H1 (cell line): ENCODE data around the gene GLRA1. TPM values are rescaled to one million over a fixed set of nuclear protein-coding genes. Genes with fewer than 3 reads are reported as not detected.

ENCODE experiments used
- CTCF ChIA-PET: fragments of 300-600 bp; sonication (Branson Sonifier 250); formaldehyde crosslinking; loops from one replicate; lab custom pipeline; 2021; ENCODE audit not compliant: partially characterized antibody; lab: Charles Lee
- POLR2A ChIA-PET: fragments of 300-600 bp; sonication (Branson Sonifier 250); formaldehyde crosslinking; loops from one replicate; lab custom pipeline; 2021; ENCODE audit warnings: inconsistent platforms; ENCODE audit not compliant: partially characterized antibody; lab: Charles Lee
- DNase-seq, 2 experiments: peaks; one replicate each; pipeline versions ENCODE4 v3.0.0 to v3.0.0-alpha.2; 2010 to 2022; ENCODE audit warnings: low spot score in 2 of 2, low read depth in 1 of 2, mixed read lengths in 1 of 2
- FAIRE-seq: peaks from 2 replicates; lab custom pipeline; 2011; peaks lifted over from hg19 to GRCh38; lab: Jason Lieb, UNC
- H2AFZ ChIP-seq: 2 replicates; pipeline ENCODE4 v1.8.1; 2012; ENCODE audit warnings: low read length, inconsistent platforms
- H2AK5ac ChIP-seq: 2 replicates; pipeline ENCODE4 v1.6.1; 2013; ENCODE audit warnings: low read depth, low read length
- H2BK120ac ChIP-seq: replicated peaks from 2 replicates; pipeline ENCODE3; 2013; ENCODE audit warnings: low read depth, low read length, inconsistent platforms
- H2BK12ac ChIP-seq: 2 replicates; pipeline ENCODE4 v1.6.1; 2013; ENCODE audit warnings: low read depth, low read length
- H2BK15ac ChIP-seq: 2 replicates; pipeline ENCODE4 v1.6.1; 2013; ENCODE audit warnings: low read length
- H2BK20ac ChIP-seq: 2 replicates; pipeline ENCODE4 v1.6.1; 2013; ENCODE audit warnings: low read length
- H2BK5ac ChIP-seq: 2 replicates; pipeline ENCODE4 v1.6.1; 2013; ENCODE audit warnings: low read depth, low read length
- H3K14ac ChIP-seq: 2 replicates; pipeline ENCODE4 v1.6.1; 2013; ENCODE audit warnings: inconsistent platforms; ENCODE audit not compliant: insufficient read length
- H3K18ac ChIP-seq: 2 replicates; pipeline ENCODE4 v1.6.1; 2013; ENCODE audit warnings: low read length; ENCODE audit errors: extremely low read depth
- H3K23ac ChIP-seq: 2 replicates; pipeline ENCODE4 v1.6.1; 2013; ENCODE audit warnings: inconsistent platforms; ENCODE audit not compliant: insufficient read length
- H3K23me2 ChIP-seq: 2 replicates; pipeline ENCODE4 v1.6.1; 2013; ENCODE audit warnings: low read depth, low read length
- H3K27ac ChIP-seq: 2 replicates; pipeline ENCODE4 v1.6.1; 2011; ENCODE audit warnings: low read depth, low read length, inconsistent platforms
- H3K27me3 ChIP-seq, 4 experiments: replicated peaks in 1 of 4; 1 replicate in 1 of 4; 2 replicates in 3 of 4; pipeline versions ENCODE4 v1.6.1 to v1.8.1; 2011 to 2013; ENCODE audit warnings: low read length in 3 of 4, mild to moderate bottlenecking in 3 of 4, inconsistent platforms in 2 of 4, mixed read lengths in 2 of 4, moderate library complexity in 1 of 4; ENCODE audit not compliant: control insufficient read depth in 3 of 4, insufficient read depth in 3 of 4; ENCODE audit errors: extremely low read depth in 1 of 4
- H3K36me3 ChIP-seq, 4 experiments: 2 replicates each; pipeline versions ENCODE4 v1.6.1 to v1.8.1; 2011 to 2013; ENCODE audit warnings: mild to moderate bottlenecking in 4 of 4, low read length in 3 of 4, moderate library complexity in 2 of 4, control low read depth in 1 of 4, inconsistent platforms in 1 of 4; ENCODE audit not compliant: insufficient read depth in 4 of 4, control insufficient read depth in 2 of 4
- H3K4ac ChIP-seq: replicated peaks from 2 replicates; pipeline ENCODE3; 2013; ENCODE audit warnings: low read length, low read depth, mixed read lengths, inconsistent platforms; ENCODE audit not compliant: insufficient read length
- H3K4me1 ChIP-seq, 4 experiments: replicated peaks in 1 of 4; 1 replicate in 1 of 4; 2 replicates in 3 of 4; pipeline versions ENCODE4 v1.6.1 to v1.8.1; 2011 to 2013; ENCODE audit warnings: low read length in 3 of 4, inconsistent platforms in 2 of 4, mixed read lengths in 1 of 4; ENCODE audit not compliant: insufficient read depth in 4 of 4, control insufficient read depth in 3 of 4
- H3K4me2 ChIP-seq, 2 experiments: 2 replicates each; pipeline versions ENCODE4 v1.6.1 to v1.8.1; 2011 to 2013; ENCODE audit warnings: low read depth in 2 of 2, low read length in 2 of 2, control low read depth in 1 of 2, inconsistent platforms in 1 of 2, mild to moderate bottlenecking in 1 of 2; ENCODE audit not compliant: insufficient read depth in 1 of 2
- H3K4me3 ChIP-seq, 4 experiments: fragments of 200-600, 300-600 bp in 1 of 4; sonication (generic), shearing (Covaris generic), sonication (Bioruptor Twin) in 1 of 4; 2 replicates each; pipeline versions ENCODE4 v1.5.1 to v1.8.1; 2011 to 2016; ENCODE audit warnings: low read length in 4 of 4, low read depth in 3 of 4, control low read depth in 2 of 4, inconsistent platforms in 2 of 4, mild to moderate bottlenecking in 2 of 4, mixed read lengths in 1 of 4, moderate library complexity in 1 of 4; ENCODE audit not compliant: insufficient read depth in 2 of 4; ENCODE audit errors: extremely low read depth in 1 of 4
- H3K56ac ChIP-seq: replicated peaks from 2 replicates; pipeline ENCODE3; 2013; ENCODE audit warnings: low read depth, mild to moderate bottlenecking, mixed read lengths, low read length, inconsistent platforms; ENCODE audit not compliant: insufficient read length
- H3K79me1 ChIP-seq: 2 replicates; pipeline ENCODE4 v1.6.1; 2013; ENCODE audit warnings: low read depth, low read length, control low read depth
- H3K79me2 ChIP-seq, 2 experiments: 2 replicates each; pipeline versions ENCODE4 v1.6.1 to v1.8.1; 2012 to 2013; ENCODE audit warnings: low read length in 2 of 2, mild to moderate bottlenecking in 2 of 2, inconsistent platforms in 1 of 2; ENCODE audit not compliant: insufficient read depth in 2 of 2, control insufficient read depth in 1 of 2
- H3K9ac ChIP-seq, 4 experiments: replicated peaks in 1 of 4; 1 replicate in 1 of 4; 2 replicates in 3 of 4; pipeline versions ENCODE4 v1.6.1 to v1.8.1; 2011 to 2013; ENCODE audit warnings: low read depth in 3 of 4, low read length in 3 of 4, control low read depth in 2 of 4, mild to moderate bottlenecking in 2 of 4, moderate library complexity in 2 of 4, inconsistent platforms in 1 of 4; ENCODE audit errors: extremely low read depth in 1 of 4
- H3K9me3 ChIP-seq, 2 experiments: 2 replicates each; pipeline versions ENCODE4 v1.6.1 to v1.8.1; 2012 to 2013; ENCODE audit warnings: mild to moderate bottlenecking in 2 of 2, moderate library complexity in 2 of 2, control low read depth in 1 of 2, inconsistent platforms in 1 of 2, low read depth in 1 of 2, low read length in 1 of 2, mixed read lengths in 1 of 2; ENCODE audit not compliant: insufficient read depth in 2 of 2
- H4K20me1 ChIP-seq, 2 experiments: replicated peaks in 1 of 2; 2 replicates each; pipeline versions ENCODE3 to v1.8.1; 2011 to 2013; ENCODE audit warnings: inconsistent platforms in 2 of 2, low read length in 2 of 2, mild to moderate bottlenecking in 1 of 2; ENCODE audit not compliant: insufficient read depth in 2 of 2, control insufficient read depth in 1 of 2
- H4K5ac ChIP-seq: 2 replicates; pipeline ENCODE4 v1.6.1; 2013; ENCODE audit warnings: low read length, low read depth, mixed read lengths, inconsistent platforms; ENCODE audit not compliant: insufficient read length
- H4K8ac ChIP-seq: 2 replicates; pipeline ENCODE4 v1.8.0; 2013; ENCODE audit warnings: mild to moderate bottlenecking, moderate library complexity, low read length, inconsistent platforms; ENCODE audit not compliant: insufficient read depth; ENCODE audit errors: extremely low read depth
- H4K91ac ChIP-seq: replicated peaks from 2 replicates; pipeline ENCODE3; 2013; ENCODE audit warnings: low read length, mixed read lengths, inconsistent platforms; ENCODE audit not compliant: insufficient read length
- ATF3 ChIP-seq: IDR thresholded peaks from 2 replicates; pipeline ENCODE4 v1.6.1; 2011; ENCODE audit warnings: low read depth, mild to moderate bottlenecking, low read length; ENCODE audit not compliant: insufficient read depth
- CHD1 ChIP-seq: IDR thresholded peaks from 2 replicates; pipeline ENCODE4 v1.6.1; 2012; ENCODE audit warnings: low read depth, low read length, improper control_type of control experiment
- EGR1 ChIP-seq: IDR thresholded peaks from 2 replicates; pipeline ENCODE4 v1.6.1; 2011; ENCODE audit warnings: low read depth, low read length, borderline replicate concordance
- GTF2F1 ChIP-seq: IDR thresholded peaks from 2 replicates; pipeline ENCODE4 v1.6.1; 2012; ENCODE audit warnings: low read depth, low read length, improper control_type of control experiment, borderline replicate concordance
- HDAC2 ChIP-seq, 2 experiments: fragments of 300-600 bp in 1 of 2; sonication (generic) in 1 of 2; IDR thresholded peaks; 2 replicates each; pipeline ENCODE4 v1.6.1; 2011 to 2012; ENCODE audit warnings: low read depth in 2 of 2, low read length in 2 of 2, mild to moderate bottlenecking in 2 of 2, moderate library complexity in 2 of 2, borderline replicate concordance in 1 of 2, inconsistent platforms in 1 of 2
- JUND ChIP-seq: IDR thresholded peaks from 2 replicates; pipeline ENCODE4 v1.6.1; 2011; ENCODE audit warnings: mild to moderate bottlenecking, improper control_type of control experiment, low read length
- RBBP5 ChIP-seq: IDR thresholded peaks from 2 replicates; pipeline ENCODE4 v1.7.1; 2012; ENCODE audit warnings: low read depth, mild to moderate bottlenecking, inconsistent platforms, low read length, moderate library complexity, borderline replicate concordance
- SP2 ChIP-seq: IDR thresholded peaks from 2 replicates; pipeline ENCODE4 v1.6.1; 2012; ENCODE audit warnings: mild to moderate bottlenecking, low read length, inconsistent platforms
- ZNF274 ChIP-seq: IDR thresholded peaks from 2 replicates; pipeline ENCODE4 v1.7.0; 2012; ENCODE audit warnings: low read length, borderline replicate concordance; ENCODE audit errors: extremely low read depth
- polyA plus RNA-seq, 7 experiments: library from polyadenylated mRNA; depleted of rRNA in 3 of 7; stranded (reverse) in 5 of 7; unstranded in 2 of 7; fragments of >200 nt in 5 of 7; fragments of 200-250 nt in 2 of 7; gene quantifications; 1 replicate in 5 of 7; 2 replicates in 1 of 7; 4 replicates in 1 of 7; pipeline versions ENCODE4 v1.2.1 to v1.2.3, GENCODE V29; 2011 to 2013; ENCODE audit warnings: missing spikeins in 2 of 7, mixed read lengths in 2 of 7
- total RNA-seq: library from RNA; stranded (reverse); fragmentation: NEBNext Ultra II Directional; extraction: Animal tissue kit (Norgen Biotek cat#: 25700); gene quantifications from 2 replicates; pipeline ENCODE4 v1.2.1, GENCODE V29; 2021

Gene GLRA1
- total and polyA plus RNA-seq, 2 of the 8 experiments (the other 6 are each of a cell fraction or from before 2014, with no cell fraction given), result not detected

GRCh38 chr5:151970885-151971284 lies 46.2 kb upstream of the GLRA1 start:
- Histone ChIP-seq H3K27me3 (no peaks in the 10 kb centered on the region), H2AFZ (no peak overlapping the region), H3K23ac (no peak overlapping the region), H3K18ac (no peak overlapping the region), H2BK15ac (no peak overlapping the region), H3K79me2 (no peaks in the 10 kb centered on the region), H3K4me2 (no peak overlapping the region), H3K56ac (no peak overlapping the region), H4K5ac (no peak overlapping the region), H3K27ac (no peak overlapping the region), H3K4ac (no peak overlapping the region), H2BK5ac (no peak overlapping the region), H4K20me1 (no peaks in the 10 kb centered on the region), H3K9me3 (no peaks in the 10 kb centered on the region), H3K14ac (no peak overlapping the region), H3K9ac (no peak overlapping the region), H4K8ac (no peak overlapping the region), H4K91ac (no peak overlapping the region), H3K36me3 (no peaks in the 10 kb centered on the region), H2AK5ac (no peak overlapping the region), H2BK12ac (no peak overlapping the region), H3K4me3 (no peak overlapping the region), H2BK120ac (no peak overlapping the region), H2BK20ac (no peak overlapping the region), H3K4me1 (no peaks in the 10 kb centered on the region), H3K79me1 (no peaks in the 10 kb centered on the region), H3K23me2 (no peaks in the 10 kb centered on the region)
- DNase-seq (no peak), FAIRE-seq (no peak)
- ChIA-PET CTCF (interaction anchor here (0.9 kb wide), 1 partner anchor 172 kb away, joined by 3 read pairs; no protein-coding TSS in a partner anchor), POLR2A (no interaction called here)
- TF ChIP-seq GTF2F1, result no peak
- TF ChIP-seq ATF3, result no peak
- no peak for TF ChIP-seq HDAC2 (IDR thresholded peaks at IDR 0.05; ENCODE audit: borderline replicate concordance in 1 of 2, low read depth in 2 of 2, low read length in 2 of 2)
- no peak for TF ChIP-seq ZNF274
- no peak for TF ChIP-seq EGR1
- TF ChIP-seq RBBP5, result no peak
- no peak for TF ChIP-seq JUND
- no peak for TF ChIP-seq CHD1
- no peak for TF ChIP-seq SP2
